Endometrial microvascular endothelial cells (primary cell): Measurements from ENCODE around the gene COQ4. TPM values are rescaled to one million over a fixed set of nuclear protein-coding genes. Genes with fewer than 3 reads are reported as not detected.

Source experiments
- in situ Hi-C: cut with HindIII; loops from 2 replicates; pipeline ENCODE4 v1.10.0; 2017; ENCODE audit warnings: low sequenced_read_pairs, low pct_unique_long_range_greater_than_20kb; ENCODE audit errors: inconsistent ontology term
- total RNA-seq: library from RNA; depleted of rRNA; stranded (reverse); fragments of >200 nt; gene quantifications from one replicate; pipeline ENCODE4 v1.2.3, GENCODE V29; 2015; ENCODE audit errors: inconsistent ontology term

Gene COQ4
- total RNA-seq, 1 donor from 2014 or later = 50.6 TPM

DNA sequence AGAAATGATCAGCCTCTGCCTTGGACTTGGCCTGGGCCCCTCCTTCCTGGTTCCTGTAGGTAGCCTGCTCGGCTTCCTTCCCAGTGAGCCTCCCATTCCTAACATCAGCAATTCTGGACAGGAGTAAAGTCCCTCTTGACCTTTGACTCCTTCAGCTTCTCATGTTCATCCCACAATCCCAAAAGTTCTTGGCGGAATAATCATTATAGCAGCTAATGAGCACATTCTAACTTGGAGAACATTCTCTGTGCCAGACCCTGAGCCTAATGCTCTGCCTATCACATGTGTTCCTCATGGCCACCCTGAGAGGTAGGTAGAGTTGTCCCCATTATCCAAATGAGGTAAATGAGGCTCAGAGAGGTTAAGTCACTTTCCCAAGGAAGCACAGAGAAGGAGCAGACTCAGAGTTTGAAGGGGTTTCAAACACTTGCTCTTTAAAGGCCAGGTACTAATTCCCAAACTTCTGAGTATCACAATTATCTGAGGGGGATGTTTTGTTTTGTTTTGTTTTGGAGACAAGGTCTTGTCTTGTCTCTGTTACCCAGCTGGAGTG is 25.3 kb upstream of the COQ4 start:
- in situ Hi-C loops = no loop called here

DNA sequence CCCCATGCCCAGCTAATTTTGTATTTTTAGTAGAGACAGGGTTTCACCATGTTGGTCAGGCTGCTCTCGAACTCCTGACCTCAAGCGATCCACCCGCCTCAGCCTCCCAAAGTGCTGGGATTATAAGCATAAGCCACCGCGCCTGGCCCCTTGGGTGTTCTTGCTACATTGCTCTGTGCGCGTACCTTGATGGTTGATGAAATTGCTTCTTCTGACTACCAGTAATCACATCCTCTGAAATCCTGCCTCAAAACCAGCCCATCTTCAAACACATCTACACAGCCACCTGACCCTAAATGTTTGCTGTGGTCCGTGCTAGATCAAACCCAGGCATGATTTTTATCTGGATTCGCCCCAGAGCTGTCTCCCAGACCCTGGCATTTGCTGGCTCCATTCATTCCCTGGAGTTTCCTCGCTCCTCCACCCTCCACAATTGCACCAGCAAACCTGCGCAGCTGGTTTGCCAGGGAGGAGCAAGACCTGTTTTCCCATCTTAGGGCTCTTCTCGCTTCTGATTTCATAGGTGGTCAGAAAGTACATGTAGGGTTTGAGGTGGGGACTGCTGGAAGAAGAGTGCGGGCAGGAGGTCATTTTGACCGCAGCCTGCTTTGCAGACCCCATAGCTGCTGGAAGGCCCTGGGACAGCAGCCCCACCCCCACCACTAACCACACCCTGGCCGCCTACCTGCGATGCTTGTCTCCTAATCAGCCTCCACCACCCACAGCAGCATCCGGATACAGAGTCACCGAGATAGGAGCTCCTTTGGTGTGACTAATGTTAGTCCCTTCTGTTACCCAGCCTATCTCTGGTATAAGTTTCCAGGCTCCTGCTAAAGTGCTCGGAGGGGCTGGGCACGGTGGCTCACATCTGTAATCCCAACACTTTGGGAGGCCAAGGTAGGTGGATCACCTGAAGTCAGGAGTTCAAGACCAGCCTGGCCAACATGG is 23.8 kb upstream of the COQ4 start:
- in situ Hi-C loops = no loop called here

DNA sequence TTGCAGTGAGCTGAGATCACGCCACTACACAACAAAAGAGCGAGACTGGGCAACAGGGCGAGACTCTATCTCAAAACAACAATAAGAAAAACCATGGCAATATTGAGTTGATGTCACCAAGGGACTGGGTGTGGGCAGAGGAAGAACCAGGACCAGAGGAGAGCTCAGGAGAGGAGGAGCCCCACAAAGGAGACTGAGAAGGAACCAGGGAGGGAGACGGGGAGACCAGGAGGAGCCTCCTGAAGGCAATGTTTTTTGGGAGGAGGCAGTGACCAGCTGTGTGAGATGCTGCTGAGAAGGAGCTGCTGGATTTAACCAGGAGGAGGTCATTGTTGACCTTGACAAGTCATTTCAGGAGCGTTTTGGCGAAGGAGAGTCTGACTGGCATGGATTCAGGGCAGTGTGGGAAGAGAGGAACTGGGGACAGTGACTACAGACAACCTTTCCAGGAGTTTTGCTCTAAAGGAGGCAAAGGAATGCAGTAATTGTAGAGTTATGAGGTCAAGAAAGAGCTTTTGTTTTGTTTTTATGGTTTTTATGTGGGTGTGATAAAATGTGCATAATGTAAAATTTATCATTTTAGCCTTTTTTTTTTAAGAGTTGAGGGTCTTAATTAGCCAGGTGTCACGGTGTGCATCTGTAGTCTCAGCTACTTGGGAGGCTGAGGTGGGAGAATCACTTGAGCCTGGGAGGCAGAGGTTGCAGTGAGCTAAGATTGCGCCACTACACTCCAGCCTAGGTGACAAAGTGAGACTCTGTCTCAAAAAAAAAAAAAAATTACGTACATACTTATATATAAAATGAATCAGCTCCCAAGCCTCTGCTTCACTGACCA is 18.3 kb upstream of the COQ4 start:
- in situ Hi-C loops = no loop called here

DNA sequence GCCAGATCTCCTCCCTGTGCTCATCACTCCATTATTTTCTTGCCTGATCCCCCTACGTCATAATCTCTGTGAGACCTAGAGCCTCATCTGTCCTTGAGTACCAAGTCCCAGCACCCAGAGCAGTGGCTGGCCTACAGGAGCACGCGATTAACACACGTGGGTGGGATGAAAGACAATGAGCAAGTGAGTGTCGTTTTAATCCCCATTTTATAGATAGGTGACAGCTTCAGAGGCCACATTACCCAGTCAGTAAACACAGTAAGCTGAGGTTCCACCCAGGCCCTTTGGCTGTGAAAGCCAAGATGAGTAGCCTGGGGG is 17.7 kb upstream of the COQ4 start:
- in situ Hi-C loops = no loop called here

DNA sequence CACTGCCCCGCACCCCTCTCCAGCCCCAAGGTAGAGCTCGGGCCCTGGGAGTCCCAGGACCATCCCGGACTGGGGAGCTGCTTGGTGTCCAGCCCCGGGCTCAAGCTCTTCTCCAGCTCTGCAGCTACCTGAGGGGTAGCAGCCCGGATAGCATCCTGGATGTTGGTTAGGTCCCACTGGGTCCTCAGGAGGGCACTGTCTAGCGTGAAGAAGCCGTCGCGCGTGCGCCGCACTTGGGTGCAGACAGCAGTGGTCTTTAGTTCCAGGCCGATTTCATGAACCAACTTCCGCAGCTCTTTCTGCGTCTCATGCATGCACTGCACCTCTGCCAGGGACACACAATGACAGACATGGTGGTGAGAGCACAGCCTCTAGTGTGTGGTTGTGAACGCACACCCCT is 13.1 kb upstream of the COQ4 start:
- in situ Hi-C loops = no loop called here

DNA sequence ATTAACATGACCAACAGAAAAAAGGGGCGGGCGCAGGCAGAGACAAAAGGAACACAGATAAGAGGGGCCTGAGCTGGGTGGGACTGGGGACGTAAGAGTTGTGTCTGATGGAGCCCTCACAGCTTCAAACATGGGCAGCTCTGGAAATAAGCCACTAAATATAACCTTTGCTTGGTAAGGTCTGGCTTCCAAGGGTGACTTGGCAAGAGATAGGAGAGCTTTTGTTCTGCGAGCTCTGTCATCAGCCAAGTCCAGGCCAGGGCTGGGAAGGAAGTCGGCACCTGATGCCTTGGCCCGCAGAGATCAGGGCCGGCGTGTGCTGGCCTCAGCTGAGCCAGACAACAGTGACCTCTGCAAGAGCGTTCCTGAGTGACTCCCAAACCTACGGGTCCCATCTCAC is 12.2 kb upstream of the COQ4 start:
- in situ Hi-C loops = no loop called here

DNA sequence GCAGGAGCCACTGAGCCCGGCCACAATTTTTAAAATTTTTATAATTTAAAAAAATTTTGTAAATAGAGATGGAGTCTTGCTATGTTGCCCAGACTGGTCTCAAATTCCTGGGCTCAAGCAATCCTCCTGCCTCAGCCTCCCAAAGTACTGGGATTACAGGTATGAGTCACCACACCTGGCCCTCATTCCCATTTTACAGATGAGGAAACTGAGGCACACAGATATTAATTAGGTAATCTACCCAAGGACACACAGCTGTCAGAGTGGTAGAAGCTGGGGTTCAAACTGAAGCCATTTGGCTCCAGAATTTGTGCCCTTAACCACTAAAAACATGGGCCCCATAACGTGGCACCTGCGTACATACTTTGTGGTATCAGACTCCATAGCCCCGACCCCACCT is 7.9 kb upstream of the COQ4 start:
- in situ Hi-C loops = no loop called here

DNA sequence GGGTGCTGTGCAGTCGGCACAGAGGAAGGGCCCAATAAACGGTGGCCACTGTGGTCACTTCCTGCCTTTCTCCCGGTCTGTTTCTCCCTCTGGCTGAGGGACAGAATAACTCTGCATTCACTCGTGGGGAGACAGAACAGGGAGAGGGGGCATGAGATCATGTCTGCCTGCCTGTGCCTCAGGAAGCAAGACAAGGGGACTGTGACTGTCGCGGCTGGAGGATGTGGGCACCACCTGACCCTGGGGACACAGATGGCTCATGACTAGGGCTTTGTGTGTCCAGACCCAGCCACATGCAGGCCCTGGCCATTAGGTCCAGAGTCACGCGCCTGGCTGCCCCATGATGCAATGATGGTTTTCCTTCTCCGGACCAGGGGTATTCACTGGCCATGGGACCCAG is 6.2 kb upstream of the COQ4 start:
- in situ Hi-C loops = no loop called here

DNA sequence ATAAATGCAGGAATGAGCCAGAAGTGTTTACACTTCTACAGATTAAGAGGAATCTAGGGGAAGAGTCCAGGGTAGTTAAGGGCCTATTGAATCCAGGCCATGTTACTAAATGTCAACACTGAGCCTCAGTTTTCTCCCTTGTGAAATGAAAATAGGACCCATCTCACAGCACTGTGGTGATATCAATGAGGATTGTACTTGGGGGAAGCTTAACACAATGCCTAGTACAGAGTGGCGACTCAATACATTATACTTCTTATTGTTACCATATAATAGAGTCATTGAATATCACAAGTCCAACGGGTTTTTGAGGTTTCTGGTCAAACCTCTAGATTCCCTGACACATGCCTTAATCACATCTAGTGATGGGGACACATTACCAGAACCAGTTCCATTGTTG is 5.0 kb upstream of the COQ4 start:
- in situ Hi-C loops = no loop called here

DNA sequence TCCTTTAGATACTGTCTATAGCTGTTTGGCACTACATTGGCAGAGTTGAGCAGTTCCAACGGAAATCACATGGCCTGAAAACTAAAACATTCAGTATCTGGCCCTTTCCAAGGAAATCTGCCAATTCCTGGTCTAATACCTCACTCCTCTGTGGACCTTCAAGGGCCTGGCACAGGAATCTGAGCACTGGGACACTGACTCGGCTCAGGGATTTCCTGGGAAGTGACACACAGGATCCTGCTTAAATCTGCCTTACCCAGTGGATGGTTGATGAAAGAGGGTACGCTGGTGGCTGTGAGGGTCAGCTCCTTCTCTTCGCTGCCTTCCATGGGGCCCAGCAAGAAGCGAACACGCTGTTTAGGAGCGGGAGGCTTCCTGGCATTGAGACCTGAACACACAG is 1.3 kb upstream of the COQ4 start:
- in situ Hi-C loops = no loop called here

DNA sequence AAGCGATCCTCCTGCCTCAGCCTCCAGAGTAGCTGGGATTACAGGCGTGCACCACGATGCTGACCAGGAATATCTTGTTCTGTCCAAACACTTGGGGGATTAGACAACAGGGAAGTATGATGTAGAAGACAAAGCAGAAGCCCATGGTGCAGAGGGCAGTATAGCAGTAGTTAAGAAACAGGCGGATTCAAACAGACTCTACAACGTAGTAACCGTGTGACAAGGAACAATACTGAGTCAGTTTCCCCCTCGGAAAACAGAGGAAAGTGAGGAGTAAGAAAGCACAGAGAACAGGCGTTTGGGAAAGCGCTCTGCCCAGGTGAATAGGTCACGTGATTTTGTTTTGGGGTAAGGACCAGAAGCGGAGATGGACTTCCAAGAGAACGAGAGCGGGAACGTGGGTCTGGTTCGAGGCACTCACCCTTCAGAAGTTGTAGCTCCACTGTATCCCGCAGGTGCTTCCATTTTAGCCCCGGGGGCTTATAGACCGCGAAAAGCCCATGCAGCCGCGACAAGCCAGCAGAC is 698 bp upstream of the COQ4 start:
- in situ Hi-C loops = no loop called here

DNA sequence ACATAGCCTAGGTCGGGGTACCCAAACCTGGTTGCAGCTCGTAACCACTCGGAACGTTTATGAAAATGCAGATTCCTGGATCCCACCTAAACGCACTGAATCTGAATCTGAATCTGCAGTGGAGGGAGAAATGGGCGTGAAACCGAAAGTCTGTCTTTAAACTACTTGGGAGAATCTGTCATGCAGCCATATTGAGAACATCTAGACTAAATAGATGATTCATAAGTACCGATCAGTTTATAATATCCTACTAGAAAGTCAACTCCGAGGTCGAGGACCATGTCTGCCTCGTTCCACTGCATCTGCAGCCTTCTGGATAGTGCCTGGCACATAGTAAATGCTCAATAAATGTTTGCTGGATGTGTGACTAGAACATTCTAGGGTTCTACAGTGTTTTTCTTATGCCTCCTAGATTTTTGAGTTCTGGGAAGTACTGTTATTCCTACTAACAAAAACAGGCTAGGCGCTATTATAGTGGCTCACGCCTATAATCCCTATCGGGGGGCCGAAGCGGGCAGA is 632 bp downstream of the COQ4 start:
- in situ Hi-C loops = no loop called here

DNA sequence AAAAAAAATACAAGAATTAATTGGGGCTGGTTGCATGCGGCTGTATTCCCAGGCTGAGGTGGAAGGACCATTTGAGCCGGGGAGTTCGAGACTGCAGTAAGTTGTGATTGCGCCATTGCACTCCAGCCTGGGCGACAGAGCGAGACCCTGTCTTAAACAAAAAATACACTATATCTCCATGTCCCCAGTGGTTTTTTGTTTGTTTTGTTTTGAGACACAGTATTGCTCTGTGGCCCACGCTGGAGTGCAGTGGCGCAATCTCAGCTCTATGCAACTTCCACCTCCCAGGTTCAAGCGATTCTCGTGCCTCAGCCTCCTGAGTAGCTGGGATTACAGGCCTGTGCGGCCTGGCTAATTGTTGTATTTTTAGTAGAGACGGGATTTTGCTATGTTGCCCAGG is 1.2 kb downstream of the COQ4 start:
- in situ Hi-C loops = no loop called here

DNA sequence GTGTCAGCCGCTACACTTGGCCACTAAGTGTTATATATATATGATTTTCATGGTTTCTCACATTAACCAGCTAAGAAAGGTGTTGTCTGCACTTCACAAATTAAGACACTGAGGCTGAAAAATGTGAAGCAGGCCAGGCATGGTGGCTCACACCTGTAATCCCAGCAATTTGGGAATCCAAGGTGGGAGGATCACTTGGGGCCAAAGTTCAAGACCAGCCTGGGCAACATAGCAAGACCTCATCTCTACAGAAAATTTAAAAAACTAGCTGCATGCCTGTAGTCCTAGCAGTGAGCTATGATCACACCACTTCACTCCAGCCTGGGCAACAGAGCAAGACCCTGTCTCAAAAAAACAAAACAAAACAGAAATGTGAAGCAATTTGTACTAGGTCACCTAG is 1.8 kb downstream of the COQ4 start:
- in situ Hi-C loops = no loop called here

DNA sequence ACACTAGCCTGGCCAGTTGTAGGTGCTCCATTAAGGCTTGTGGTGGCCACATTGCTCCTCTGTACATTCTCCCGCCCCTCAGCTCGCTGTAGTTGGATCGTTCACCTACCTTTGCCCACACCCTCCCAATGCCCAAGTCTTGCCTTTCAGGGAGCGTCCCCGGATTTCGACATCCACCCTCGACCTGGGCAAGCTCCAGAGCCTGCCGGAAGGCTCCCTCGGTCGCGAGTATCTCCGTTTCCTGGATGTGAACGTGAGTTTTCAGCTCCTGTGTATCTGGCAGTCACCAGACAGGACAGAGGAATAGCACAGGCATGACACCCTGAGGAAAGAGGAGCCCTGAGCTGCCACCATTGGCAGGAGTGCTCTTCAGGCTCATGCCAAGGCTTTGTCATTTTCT is 3.0 kb downstream of the COQ4 start:
- in situ Hi-C loops = no loop called here

DNA sequence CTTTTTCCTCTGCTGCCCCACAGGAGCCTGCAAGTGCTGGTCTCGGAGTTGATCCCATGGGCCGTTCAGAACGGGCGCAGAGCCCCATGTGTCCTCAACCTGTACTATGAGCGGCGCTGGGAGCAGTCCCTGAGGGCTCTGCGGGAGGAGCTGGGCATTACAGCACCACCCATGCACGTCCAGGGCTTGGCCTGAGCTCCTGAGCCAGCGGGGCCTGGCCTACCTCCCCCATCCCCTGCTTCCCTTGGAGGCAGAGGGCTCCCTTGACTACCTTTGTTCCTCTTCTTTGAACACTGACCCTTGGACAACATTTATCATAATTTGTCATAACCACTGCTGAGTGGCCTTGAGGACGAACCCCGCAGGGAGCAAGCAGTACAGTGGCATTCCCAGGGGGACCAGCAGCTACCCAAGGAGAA is 10.8 kb downstream of the COQ4 start:
- in situ Hi-C loops = no loop called here

DNA sequence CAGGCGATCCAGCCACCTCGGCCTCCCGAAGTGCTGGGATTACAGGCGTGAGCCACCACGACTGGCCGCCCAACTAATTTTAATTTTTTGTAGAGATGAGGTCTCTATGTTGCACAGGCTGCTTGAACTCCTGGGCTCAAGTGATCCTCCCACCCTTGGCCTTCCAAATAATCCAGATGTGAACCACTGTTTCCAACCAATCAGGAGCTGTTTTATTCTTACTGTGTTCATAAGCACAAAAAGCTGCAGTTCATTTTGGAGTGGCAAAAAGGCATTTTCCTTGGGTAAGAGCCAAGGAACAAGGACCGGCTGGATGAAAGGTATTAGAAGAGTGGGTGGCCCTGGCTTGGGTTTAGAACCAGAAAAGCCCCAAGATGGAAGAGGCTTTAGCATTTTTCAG is 12.5 kb downstream of the COQ4 start:
- in situ Hi-C loops = no loop called here

DNA sequence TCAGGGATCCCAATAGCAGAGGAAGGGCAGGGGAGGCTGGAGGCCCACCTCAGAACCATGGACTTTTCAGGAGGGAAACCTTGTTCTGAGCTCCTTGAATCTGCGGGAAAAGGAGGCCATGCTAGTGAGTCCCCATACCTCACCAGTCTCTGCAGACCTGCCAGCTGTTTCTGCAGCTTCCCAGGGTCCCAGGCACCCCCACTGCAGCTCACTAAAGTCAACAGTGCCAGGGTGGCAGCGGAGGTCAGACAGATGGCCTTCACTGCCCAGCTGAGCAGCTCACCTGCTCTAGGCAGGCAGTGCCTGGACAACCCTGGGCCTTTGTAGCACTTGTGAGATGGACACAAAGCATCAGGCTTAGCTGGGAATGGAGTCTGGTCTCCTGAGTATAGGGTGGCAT is 13.3 kb downstream of the COQ4 start:
- in situ Hi-C loops = no loop called here

DNA sequence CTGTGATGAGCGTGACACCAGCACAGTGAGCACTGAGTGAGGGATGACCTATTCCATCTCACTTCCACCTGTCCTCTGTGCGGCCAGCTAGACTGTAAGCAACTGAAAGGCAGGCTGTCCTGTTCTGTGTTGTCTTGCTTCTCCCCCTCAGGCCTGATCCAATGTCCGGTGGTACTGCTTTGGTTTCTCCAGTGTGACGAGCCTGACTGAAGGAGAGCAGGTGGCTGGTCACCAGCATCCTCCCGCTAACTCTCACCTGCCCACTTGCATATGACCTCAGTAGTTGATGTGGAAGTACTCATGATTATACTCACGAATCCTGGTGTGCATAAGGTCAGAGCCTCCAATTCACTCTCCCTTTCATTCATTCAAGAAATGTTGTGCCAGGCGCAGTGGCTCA is 15.3 kb downstream of the COQ4 start:
- in situ Hi-C loops = no loop called here
